ENCODE results near the gene PAX8. TPM values are rescaled to one million over a fixed set of nuclear protein-coding genes. Genes with fewer than 3 reads are reported as not detected.
"Not testable (repeated sequence)": the region's sequence is repeated elsewhere in the genome, so short reads cannot be mapped to it uniquely, and the experiment has no call there.

PAX8 gene
- total and polyA plus RNA-seq, 5 donors from 2014 or later = 0.24 to 1.8 (median 0.48) TPM; not detected in 1

DNA sequence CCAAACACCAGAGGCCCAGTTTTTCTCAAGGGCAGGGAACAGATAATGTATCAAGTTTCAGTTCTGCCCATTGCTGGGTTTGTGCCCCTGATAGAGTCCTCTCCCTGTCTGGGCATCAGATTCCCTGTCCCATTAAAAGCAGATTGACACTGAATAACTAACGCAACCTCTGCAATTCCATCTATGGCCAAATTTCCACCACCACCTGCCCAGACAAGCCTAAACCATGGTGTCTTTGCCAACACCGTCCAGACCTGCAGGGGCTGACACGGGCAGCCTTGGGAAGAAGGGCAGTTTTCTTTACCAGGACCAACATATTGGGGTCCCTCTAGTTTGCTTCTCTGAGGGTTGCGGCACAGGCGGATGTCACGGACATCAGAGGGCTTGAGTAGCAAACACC is 26.4 kb upstream of the PAX8 start:
- H3K36me3 ChIP-seq (ENCODE audit: control insufficient read depth, insufficient read depth, low read length) = no peaks in the 10 kb centered on the region
- ATAC-seq (ENCODE audit: low read depth in 2 of 2) = no peak
- DNase-seq = no peak
- peaks cover 2% of the 10 kb centered on the region for H3K27me3 ChIP-seq (ENCODE audit: control insufficient read depth, insufficient read depth, low read length)
- peaks cover 0 to 1% (median 0%) of the 10 kb centered on the region in 7 donors for H3K9me3 Mint-ChIP-seq
- no peak overlapping the region for H3K27ac ChIP-seq (ENCODE audit: insufficient read depth, low read length, poor library complexity, severe bottlenecking)
- H3K36me3 Mint-ChIP-seq = no peaks in the 10 kb centered on the region
- H3K4me1 Mint-ChIP-seq = no peaks in the 10 kb centered on the region
- no peak overlapping the region for H3K4me3 ChIP-seq (ENCODE audit: low read depth, low read length)
- no peaks in the 10 kb centered on the region for H3K9me3 ChIP-seq (ENCODE audit: control insufficient read depth in 2 of 2, low read length in 2 of 2)
- no peaks in the 10 kb centered on the region for H3K4me1 ChIP-seq (ENCODE audit: control insufficient read depth, insufficient read depth, low read length, poor library complexity, severe bottlenecking)
- H3K27ac Mint-ChIP-seq = no peak overlapping the region
- peaks cover 23% of the 10 kb centered on the region for H3K27me3 Mint-ChIP-seq
- H3K4me3 Mint-ChIP-seq = no peak overlapping the region

DNA sequence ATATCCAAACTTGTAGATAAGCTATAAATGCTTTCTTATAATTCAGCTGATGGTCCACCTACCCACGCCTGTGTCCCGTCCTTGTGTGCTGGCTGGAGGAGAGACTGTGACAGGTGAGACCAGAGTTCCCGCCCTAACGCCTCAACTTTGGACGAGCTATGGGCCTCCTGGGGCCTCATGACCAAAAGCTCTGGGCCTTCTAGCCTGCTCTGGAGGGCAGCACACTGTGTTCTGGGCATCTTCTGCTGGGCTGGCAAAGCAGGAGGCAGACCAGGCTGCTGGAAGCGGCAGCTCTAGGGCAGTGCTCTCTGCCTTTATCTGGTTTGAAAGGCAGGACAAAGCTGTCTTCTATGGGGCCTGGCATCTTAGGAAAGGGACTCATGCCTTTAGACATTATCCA is 26.0 kb upstream of the PAX8 start:
- Mint-ChIP-seq H3K27me3 (peaks cover 23% of the 10 kb centered on the region), H3K4me3 (no peak overlapping the region), H3K36me3 (no peaks in the 10 kb centered on the region), H3K9me3 (peaks cover 0 to 1% (median 0%) of the 10 kb centered on the region in 7 donors), H3K27ac (no peak overlapping the region), H3K4me1 (no peaks in the 10 kb centered on the region)
- ATAC-seq (ENCODE audit: low read depth in 2 of 2) (no peak), DNase-seq (no peak)
- no peaks in the 10 kb centered on the region for H3K4me1 ChIP-seq (ENCODE audit: control insufficient read depth, insufficient read depth, low read length, poor library complexity, severe bottlenecking)
- no peak overlapping the region for H3K4me3 ChIP-seq (ENCODE audit: low read depth, low read length)
- no peaks in the 10 kb centered on the region for H3K9me3 ChIP-seq (ENCODE audit: control insufficient read depth in 2 of 2, low read length in 2 of 2)
- H3K27ac ChIP-seq (ENCODE audit: insufficient read depth, low read length, poor library complexity, severe bottlenecking) = no peak overlapping the region
- peaks cover 2% of the 10 kb centered on the region for H3K27me3 ChIP-seq (ENCODE audit: control insufficient read depth, insufficient read depth, low read length)
- no peaks in the 10 kb centered on the region for H3K36me3 ChIP-seq (ENCODE audit: control insufficient read depth, insufficient read depth, low read length)

DNA sequence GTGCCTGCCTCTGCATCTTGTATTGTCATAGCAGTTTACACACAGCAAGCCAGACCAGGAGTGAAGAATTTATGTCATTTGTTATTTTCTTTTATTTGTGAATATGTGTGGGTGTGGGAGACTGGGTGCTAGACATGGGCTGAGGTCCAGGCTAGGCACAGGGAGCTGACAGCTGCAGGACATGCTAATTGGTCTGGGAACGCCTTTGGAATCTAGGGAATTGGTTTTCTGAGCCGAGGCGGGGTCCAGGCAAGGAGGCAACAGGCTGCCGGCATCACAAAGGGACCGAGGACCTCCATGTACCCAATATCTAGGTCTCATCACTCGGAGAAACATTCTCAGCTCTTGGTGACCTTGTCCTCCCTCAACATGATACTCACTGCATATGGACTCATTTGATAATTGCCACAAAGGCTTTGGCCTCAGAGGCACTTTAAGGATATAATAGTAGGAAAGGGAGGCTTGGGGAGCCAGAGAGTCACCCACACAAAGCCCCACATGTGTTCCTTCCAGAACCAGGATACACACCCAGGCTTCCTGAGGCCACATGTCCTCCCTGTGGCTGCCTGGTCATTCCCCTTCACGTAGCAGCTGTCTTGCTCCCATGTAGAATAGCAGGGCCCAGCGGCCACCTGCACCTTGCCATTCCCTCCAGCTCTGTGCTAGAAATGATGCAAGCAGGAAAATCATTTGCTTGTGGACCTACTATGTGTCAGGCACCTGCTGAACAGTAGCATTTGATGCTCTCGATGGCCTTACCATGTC is 23.7 kb upstream of the PAX8 start:
- H3K36me3 ChIP-seq (ENCODE audit: control insufficient read depth, insufficient read depth, low read length); H3K4me3 Mint-ChIP-seq; H3K27me3 Mint-ChIP-seq; H3K4me1 ChIP-seq (ENCODE audit: control insufficient read depth, insufficient read depth, low read length, poor library complexity, severe bottlenecking); H3K36me3 Mint-ChIP-seq; H3K27ac Mint-ChIP-seq; H3K4me3 ChIP-seq (ENCODE audit: low read depth, low read length); ATAC-seq (ENCODE audit: low read depth in 2 of 2); H3K9me3 Mint-ChIP-seq; H3K27ac ChIP-seq (ENCODE audit: insufficient read depth, low read length, poor library complexity, severe bottlenecking); H3K4me1 Mint-ChIP-seq; H3K27me3 ChIP-seq (ENCODE audit: control insufficient read depth, insufficient read depth, low read length); DNase-seq; H3K9me3 ChIP-seq (ENCODE audit: control insufficient read depth in 2 of 2, low read length in 2 of 2): not testable (repeated sequence)

DNA sequence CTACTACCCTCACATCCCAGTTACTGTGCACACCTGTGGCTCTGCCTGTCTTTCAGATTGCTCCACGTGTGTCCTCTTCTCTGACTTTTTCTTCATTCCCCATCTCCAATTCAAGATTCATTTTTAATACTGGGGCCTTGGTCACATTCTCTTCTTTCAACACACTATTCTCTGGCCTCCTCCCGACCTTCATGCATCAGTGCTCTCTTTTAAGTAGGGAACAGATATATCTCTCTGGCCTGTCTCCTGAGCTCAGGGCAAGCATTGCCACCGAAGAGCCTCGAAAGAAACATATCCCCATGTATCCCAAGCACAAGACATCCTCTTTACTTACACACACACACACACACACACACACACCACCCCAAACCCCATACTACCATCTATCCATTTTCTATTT is 21.6 kb upstream of the PAX8 start:
- Histone ChIP-seq H3K4me1 (ENCODE audit: control insufficient read depth, insufficient read depth, low read length, poor library complexity, severe bottlenecking) (no peaks in the 10 kb centered on the region), H3K9me3 (ENCODE audit: control insufficient read depth in 2 of 2, low read length in 2 of 2) (no peaks in the 10 kb centered on the region), H3K4me3 (ENCODE audit: low read depth, low read length) (no peak overlapping the region), H3K36me3 (ENCODE audit: control insufficient read depth, insufficient read depth, low read length) (no peaks in the 10 kb centered on the region), H3K27ac (ENCODE audit: insufficient read depth, low read length, poor library complexity, severe bottlenecking) (no peak overlapping the region), H3K27me3 (ENCODE audit: control insufficient read depth, insufficient read depth, low read length) (no peaks in the 10 kb centered on the region)
- Mint-ChIP-seq H3K4me3 (no peak overlapping the region), H3K9me3 (no peaks in the 10 kb centered on the region), H3K27ac (no peak overlapping the region), H3K27me3 (peaks cover 22% of the 10 kb centered on the region), H3K4me1 (no peaks in the 10 kb centered on the region), H3K36me3 (no peaks in the 10 kb centered on the region)
- DNase-seq (no peak), ATAC-seq (ENCODE audit: low read depth in 2 of 2) (no peak)

DNA sequence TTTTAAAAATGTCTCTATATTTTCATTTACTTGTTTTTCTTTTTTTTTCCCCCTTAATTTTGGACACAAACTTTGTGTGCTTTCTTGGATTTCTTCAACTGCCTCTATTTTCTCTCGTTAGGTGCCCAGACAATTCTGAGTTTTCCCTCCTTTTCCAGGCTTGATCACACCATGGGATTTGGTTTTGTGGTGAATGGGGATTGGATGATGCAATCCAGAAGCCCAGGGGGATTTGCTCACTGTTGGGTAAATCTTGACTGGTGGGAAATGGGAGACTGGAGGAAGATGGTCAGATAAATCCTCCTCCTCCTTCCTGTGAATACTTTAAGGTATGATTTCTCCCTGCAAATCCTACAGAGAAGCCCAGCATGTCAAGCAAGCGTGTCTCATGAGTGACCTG is 19.5 kb upstream of the PAX8 start:
- H3K27me3 Mint-ChIP-seq = peaks cover 40% of the 10 kb centered on the region
- H3K4me3 Mint-ChIP-seq = no peak overlapping the region
- H3K9me3 Mint-ChIP-seq = peaks cover 0 to 2% (median 0%) of the 10 kb centered on the region in 7 donors
- H3K27ac ChIP-seq (ENCODE audit: insufficient read depth, low read length, poor library complexity, severe bottlenecking) = no peak overlapping the region
- DNase-seq = no peak
- no peaks in the 10 kb centered on the region for H3K9me3 ChIP-seq (ENCODE audit: control insufficient read depth in 2 of 2, low read length in 2 of 2)
- no peaks in the 10 kb centered on the region for H3K36me3 Mint-ChIP-seq
- no peak overlapping the region for H3K4me3 ChIP-seq (ENCODE audit: low read depth, low read length)
- no peaks in the 10 kb centered on the region for H3K4me1 ChIP-seq (ENCODE audit: control insufficient read depth, insufficient read depth, low read length, poor library complexity, severe bottlenecking)
- no peaks in the 10 kb centered on the region for H3K4me1 Mint-ChIP-seq
- ATAC-seq (ENCODE audit: low read depth in 2 of 2) = no peak
- H3K27me3 ChIP-seq (ENCODE audit: control insufficient read depth, insufficient read depth, low read length) = peaks cover 2% of the 10 kb centered on the region
- peak overlapping the region in 1 of 3 donors; percentile 43 for H3K27ac Mint-ChIP-seq
- H3K36me3 ChIP-seq (ENCODE audit: control insufficient read depth, insufficient read depth, low read length) = no peaks in the 10 kb centered on the region

DNA sequence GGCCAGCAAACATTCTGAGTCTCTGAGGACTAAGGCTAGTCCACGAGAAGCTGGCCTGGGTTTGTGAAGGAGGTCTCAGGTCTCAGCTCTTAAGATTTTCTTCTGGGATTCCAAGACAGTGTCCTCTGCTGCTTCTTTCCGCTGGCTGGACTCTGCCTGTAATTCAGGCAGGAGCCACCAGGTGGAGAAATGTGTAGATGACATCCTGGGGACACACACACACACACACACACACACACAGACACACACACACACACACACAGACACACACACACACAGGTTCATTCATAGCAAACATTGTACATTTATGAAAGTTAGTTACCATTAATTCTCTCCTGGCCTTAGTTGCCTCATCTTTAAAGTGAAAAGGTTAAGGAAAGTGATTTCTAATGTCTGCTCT is 18.9 kb upstream of the PAX8 start:
- H3K4me3 ChIP-seq (ENCODE audit: low read depth, low read length); H3K4me3 Mint-ChIP-seq; H3K27me3 ChIP-seq (ENCODE audit: control insufficient read depth, insufficient read depth, low read length); H3K36me3 ChIP-seq (ENCODE audit: control insufficient read depth, insufficient read depth, low read length); H3K9me3 Mint-ChIP-seq; H3K9me3 ChIP-seq (ENCODE audit: control insufficient read depth in 2 of 2, low read length in 2 of 2); H3K4me1 Mint-ChIP-seq; H3K27ac Mint-ChIP-seq; ATAC-seq (ENCODE audit: low read depth in 2 of 2); H3K4me1 ChIP-seq (ENCODE audit: control insufficient read depth, insufficient read depth, low read length, poor library complexity, severe bottlenecking); H3K36me3 Mint-ChIP-seq; H3K27ac ChIP-seq (ENCODE audit: insufficient read depth, low read length, poor library complexity, severe bottlenecking): not testable (repeated sequence)
- peaks cover 44% of the 10 kb centered on the region for H3K27me3 Mint-ChIP-seq
- peak in 1 of 3 donors; percentile 42 for DNase-seq

DNA sequence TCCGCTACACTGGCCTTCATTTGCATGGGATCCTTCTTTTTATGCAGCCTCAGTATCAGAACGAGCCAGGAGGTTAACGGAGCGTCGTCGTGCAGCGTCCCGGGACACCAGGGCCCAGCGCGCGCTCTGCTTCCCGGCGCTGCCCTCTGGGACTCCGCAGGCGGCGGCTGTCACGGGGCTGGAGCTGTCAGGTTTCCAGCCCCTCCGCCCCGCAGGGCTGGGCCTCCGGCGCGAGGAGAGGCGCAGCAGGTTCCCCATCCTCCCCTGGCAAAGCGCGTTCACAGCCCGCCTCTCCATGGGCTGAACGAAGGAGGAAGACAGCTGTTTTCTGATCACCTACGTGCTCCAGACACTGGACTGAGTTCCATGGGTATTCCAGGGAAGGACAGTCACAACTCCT is 12.5 kb upstream of the PAX8 start:
- H3K4me1 ChIP-seq (ENCODE audit: control insufficient read depth, insufficient read depth, low read length, poor library complexity, severe bottlenecking) = no peaks in the 10 kb centered on the region
- no peaks in the 10 kb centered on the region for H3K9me3 ChIP-seq (ENCODE audit: control insufficient read depth in 2 of 2, low read length in 2 of 2)
- ATAC-seq (ENCODE audit: low read depth in 2 of 2) (no peak), DNase-seq (no peak)
- H3K9me3 Mint-ChIP-seq = peaks cover 0 to 2% (median 0%) of the 10 kb centered on the region in 7 donors
- H3K4me3 ChIP-seq (ENCODE audit: low read depth, low read length) = no peak overlapping the region
- no peak overlapping the region for H3K27ac Mint-ChIP-seq
- H3K27me3 Mint-ChIP-seq = peaks cover 43% of the 10 kb centered on the region
- H3K27ac ChIP-seq (ENCODE audit: insufficient read depth, low read length, poor library complexity, severe bottlenecking) = no peak overlapping the region
- peaks cover 2% of the 10 kb centered on the region for H3K27me3 ChIP-seq (ENCODE audit: control insufficient read depth, insufficient read depth, low read length)
- no peaks in the 10 kb centered on the region for H3K4me1 Mint-ChIP-seq
- no peak overlapping the region for H3K4me3 Mint-ChIP-seq
- no peaks in the 10 kb centered on the region for H3K36me3 Mint-ChIP-seq
- H3K36me3 ChIP-seq (ENCODE audit: control insufficient read depth, insufficient read depth, low read length) = no peaks in the 10 kb centered on the region

DNA sequence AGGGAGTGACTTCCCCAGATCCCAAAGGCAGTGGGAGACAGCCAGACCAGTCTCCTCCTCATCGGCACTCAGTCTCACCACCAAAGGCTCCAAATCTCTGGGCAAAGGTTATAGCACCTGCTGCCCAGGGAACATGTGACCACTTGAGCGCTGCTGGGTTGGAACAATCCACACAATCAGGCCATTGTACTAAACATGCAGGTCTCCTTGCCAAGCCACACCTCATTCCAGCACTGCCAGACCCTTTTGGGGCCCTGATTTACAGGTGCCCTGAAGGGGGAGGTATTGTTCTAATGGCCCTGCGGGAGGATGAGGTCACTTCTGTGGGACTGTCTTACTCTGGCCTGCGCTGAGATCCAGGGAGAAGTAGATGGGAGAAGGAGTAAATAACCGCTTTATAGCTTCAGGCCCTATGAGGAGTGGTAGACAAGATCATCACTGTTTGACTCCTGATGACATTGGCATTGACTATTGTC is 10.0 kb upstream of the PAX8 start:
- not testable (repeated sequence) for DNase-seq; H3K9me3 ChIP-seq (ENCODE audit: control insufficient read depth in 2 of 2, low read length in 2 of 2); H3K27ac ChIP-seq (ENCODE audit: insufficient read depth, low read length, poor library complexity, severe bottlenecking); ATAC-seq (ENCODE audit: low read depth in 2 of 2); H3K9me3 Mint-ChIP-seq; H3K4me1 ChIP-seq (ENCODE audit: control insufficient read depth, insufficient read depth, low read length, poor library complexity, severe bottlenecking); H3K27me3 ChIP-seq (ENCODE audit: control insufficient read depth, insufficient read depth, low read length); H3K4me3 ChIP-seq (ENCODE audit: low read depth, low read length); H3K36me3 ChIP-seq (ENCODE audit: control insufficient read depth, insufficient read depth, low read length); H3K4me3 Mint-ChIP-seq; H3K4me1 Mint-ChIP-seq; H3K27ac Mint-ChIP-seq; H3K36me3 Mint-ChIP-seq
- peaks cover 25% of the 10 kb centered on the region for H3K27me3 Mint-ChIP-seq
